Measurements from ENCODE around the gene GTF2I. TPM values are rescaled to one million over a fixed set of nuclear protein-coding genes. Genes with fewer than 3 reads are reported as not detected.

The GTF2I gene
- total RNA-seq = 122 TPM

DNA sequence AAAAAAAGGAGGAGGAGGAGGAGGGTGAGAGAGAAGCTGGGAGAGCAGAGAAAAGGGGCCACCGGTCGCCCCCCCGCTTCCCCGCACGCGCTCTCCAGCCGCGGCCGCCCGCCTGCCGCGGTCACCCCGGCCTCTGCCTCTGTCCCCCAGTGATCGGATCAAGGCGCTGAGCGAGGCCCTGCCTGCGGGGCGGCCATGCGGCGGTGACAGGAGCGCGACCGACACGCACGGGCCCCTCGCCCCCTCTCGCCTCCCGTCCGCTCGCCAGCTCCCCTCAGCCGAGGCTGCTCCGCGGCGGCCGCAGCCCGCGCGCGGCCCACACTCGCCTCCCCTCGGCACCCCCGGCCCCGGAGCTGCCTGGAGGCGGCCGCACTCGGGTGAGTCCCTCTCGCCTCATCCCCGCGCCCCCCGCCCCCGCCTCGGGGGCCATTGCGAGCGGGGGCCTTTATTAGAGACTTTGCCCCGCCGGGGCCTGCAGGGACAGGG, at the start of gene GTF2I:
Gene GTF2I, plus strand, starts transcription at position 27 of the 486 bp plus-strand sequence. CDS start 31,411 bp downstream, outside the sequence.
- H3K4me1 ChIP-seq (ENCODE audit: control insufficient read depth in 3 of 3, insufficient read depth in 3 of 3, low read length in 3 of 3) = peaks cover 39 to 49% (median 39%) of the 10 kb centered on the region in 3 donors

DNA sequence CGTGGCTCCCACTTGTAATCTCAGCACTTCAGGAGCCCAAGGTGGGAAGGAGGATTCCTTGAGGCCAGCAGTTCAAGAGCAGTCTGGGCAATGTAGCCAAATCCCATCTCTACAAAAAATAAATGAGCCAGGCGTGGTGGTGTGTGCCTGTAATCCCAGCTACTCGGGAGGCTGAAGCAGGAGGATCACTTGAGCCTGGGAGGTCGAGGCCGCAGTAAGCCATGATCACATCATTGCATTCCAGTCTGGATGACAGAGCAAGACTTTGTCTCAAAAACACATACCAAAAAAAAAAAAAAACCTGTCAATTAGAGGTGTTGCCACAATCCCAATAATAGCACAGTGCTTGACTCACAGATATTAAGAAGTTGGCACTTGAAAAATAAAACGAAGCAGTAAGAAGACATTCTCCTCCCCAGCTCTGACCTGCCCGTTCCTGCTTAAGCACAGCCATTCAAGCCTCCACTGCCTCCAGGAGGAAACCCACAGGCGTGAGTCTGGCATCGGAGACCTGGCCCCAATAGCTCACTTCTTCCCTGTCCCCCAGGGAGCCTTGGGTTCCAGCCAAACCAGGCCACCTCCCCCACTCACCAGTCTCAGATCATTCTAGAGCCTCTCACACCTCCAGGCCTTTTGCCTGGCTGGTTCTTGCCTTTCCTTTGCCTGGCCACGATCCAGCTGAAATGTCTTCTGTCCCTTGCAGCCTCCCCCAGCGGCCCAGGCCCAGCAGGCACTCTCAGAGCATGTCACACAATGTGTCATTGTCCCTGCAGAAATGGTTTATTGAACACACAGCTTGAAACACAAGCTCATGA, 45.3 kb upstream of the GTF2I start:
- Histone ChIP-seq H3K9ac (ENCODE audit: low read depth in 1 of 3, low read length in 3 of 3) (peak overlapping the region in 1 of 3 donors; percentile 40), H3K27me3 (ENCODE audit: control insufficient read depth in 3 of 3, insufficient read depth in 3 of 3, low read length in 3 of 3) (no peaks in the 10 kb centered on the region), H3K27ac (ENCODE audit: low read depth, low read length) (peak overlapping the region; percentile 25), H3K9me3 (ENCODE audit: control insufficient read depth in 3 of 3, low read length in 3 of 3) (no peaks in the 10 kb centered on the region), H3K36me3 (ENCODE audit: control insufficient read depth in 3 of 3, insufficient read depth in 3 of 3, low read length in 3 of 3) (no peaks in the 10 kb centered on the region), H3K4me3 (ENCODE audit: low read length in 3 of 3) (no peak overlapping the region), H3K4me1 (ENCODE audit: control insufficient read depth in 3 of 3, insufficient read depth in 3 of 3, low read length in 3 of 3) (peaks cover 6 to 20% (median 9%) of the 10 kb centered on the region in 3 donors)

More for the DNA sequence above, at the start of gene GTF2I:
- Histone ChIP-seq H3K4me3 (ENCODE audit: low read length in 3 of 3) (peak within 1 kb of the TSS; percentile 81 to 93 (median 83)), H3K9me3 (ENCODE audit: control insufficient read depth in 3 of 3, low read length in 3 of 3) (no peaks in the 10 kb centered on the region), H3K27me3 (ENCODE audit: control insufficient read depth in 3 of 3, insufficient read depth in 3 of 3, low read length in 3 of 3) (no peaks in the 10 kb centered on the region), H3K27ac (ENCODE audit: low read depth, low read length) (peak within 1 kb of the TSS; percentile 99), H3K9ac (ENCODE audit: low read depth in 1 of 3, low read length in 3 of 3) (peak within 1 kb of the TSS; percentile 86 to 98 (median 95)), H3K36me3 (ENCODE audit: control insufficient read depth in 3 of 3, insufficient read depth in 3 of 3, low read length in 3 of 3) (peaks cover 0 to 2% (median 0%) of the 10 kb centered on the region in 3 donors)

DNA sequence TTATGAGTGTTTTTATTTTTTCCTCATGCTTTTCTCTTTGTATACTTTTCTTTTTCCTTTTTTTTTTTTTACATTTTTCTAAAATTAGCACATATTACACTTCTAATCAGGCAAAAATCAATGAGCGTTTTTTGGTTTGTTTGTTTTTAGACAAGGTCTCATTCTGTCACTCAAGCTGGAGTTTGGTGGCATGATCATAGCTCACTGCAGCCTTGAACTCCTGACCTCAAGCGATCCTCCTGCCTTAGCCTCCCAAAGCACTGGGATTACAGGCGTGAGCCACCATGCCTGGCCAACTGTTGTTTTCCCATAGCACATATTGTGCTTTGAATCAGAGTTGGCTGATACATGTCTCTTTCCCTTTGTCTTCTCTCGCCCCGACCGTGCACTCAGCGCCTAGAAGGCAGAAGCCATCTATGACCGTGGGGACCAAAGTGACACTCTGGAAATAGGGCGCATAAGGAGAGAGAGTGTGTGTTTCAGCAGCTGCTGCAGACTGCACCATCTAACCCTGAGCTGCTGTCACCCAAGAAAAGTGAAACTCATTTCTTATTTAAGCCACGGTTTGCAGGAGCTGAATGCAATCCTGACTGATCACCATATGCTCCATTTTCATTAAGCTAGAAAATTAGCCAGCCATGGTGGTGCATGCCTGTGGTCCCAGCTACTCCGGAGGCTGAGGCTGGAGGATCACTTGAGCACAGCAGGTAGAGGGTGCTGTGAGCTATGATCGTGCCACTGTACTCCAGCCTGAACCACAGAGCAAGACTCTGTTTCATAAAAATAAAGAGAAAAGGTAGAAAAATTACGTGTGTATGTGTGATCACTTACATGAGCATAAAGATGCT, 41.4 kb upstream of the GTF2I start:
- no peaks in the 10 kb centered on the region for H3K36me3 ChIP-seq (ENCODE audit: control insufficient read depth in 3 of 3, insufficient read depth in 3 of 3, low read length in 3 of 3)
- peaks cover 19 to 37% (median 27%) of the 10 kb centered on the region in 3 donors for H3K4me1 ChIP-seq (ENCODE audit: control insufficient read depth in 3 of 3, insufficient read depth in 3 of 3, low read length in 3 of 3)
- no peak overlapping the region for H3K4me3 ChIP-seq (ENCODE audit: low read length in 3 of 3)
- no peaks in the 10 kb centered on the region for H3K9me3 ChIP-seq (ENCODE audit: control insufficient read depth in 3 of 3, low read length in 3 of 3)
- no peaks in the 10 kb centered on the region for H3K27me3 ChIP-seq (ENCODE audit: control insufficient read depth in 3 of 3, insufficient read depth in 3 of 3, low read length in 3 of 3)
- H3K27ac ChIP-seq (ENCODE audit: low read depth, low read length) = no peak overlapping the region
- no peak overlapping the region for H3K9ac ChIP-seq (ENCODE audit: low read depth in 1 of 3, low read length in 3 of 3)

DNA sequence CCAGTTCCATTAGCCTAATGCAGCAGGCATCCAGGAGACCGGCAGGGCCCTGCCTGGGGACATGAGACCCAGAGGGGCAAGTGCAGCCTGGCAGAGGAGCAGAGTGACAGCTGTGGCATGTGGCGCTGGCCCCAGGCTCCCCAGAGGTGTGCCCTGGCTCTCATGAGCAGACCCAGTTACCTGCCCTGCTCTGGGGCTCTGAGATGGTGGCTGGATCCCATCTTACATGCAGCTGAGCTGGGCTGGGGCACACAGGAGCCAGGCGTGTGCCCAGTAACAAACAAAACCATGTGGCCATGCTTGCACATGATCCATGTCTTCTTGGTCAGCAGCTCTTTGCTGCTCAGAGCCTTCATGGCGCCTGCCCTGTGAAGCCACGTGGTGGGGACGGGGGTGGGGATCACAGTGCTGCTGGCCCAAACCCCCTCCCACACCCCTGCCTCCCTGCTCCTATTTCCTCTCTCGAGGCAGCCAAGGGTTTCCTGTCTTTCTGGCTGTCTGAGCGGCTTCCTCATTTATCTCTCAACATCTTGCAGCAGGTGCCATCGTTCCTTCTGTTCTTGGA, 40.3 kb upstream of the GTF2I start:
- Histone ChIP-seq H3K27me3 (ENCODE audit: control insufficient read depth in 3 of 3, insufficient read depth in 3 of 3, low read length in 3 of 3) (no peaks in the 10 kb centered on the region), H3K27ac (ENCODE audit: low read depth, low read length) (peak overlapping the region; percentile 72)

DNA sequence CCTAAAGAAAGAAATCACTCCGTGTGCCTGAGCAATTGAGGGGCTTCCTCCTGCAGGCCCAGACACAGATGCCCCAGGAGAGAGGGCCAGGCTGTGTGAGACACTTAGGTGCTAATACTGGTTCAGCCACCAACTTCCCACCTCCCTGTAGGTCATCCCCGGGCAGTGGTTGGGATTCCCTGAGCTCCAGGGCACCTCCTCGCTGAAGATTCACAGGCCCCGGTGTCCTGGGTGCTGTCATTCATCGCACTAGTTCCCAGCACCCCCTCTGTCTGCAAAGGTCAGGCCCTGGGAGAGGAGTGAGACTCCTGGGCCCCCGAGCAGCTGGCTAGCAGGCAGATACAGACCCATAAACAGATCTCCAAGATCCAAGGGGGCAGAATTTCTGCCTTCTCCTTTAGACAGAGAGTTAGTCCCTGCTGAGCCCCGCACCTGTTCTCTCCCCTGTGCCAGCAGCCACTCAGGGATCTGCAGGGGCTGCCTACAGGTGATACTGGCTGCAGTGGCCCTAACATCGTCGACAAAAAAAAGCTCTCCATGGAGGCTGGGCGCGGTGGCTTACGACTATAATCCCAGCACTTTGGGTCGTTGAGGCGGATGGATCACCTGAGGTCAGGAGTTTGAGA, 38.2 kb upstream of the GTF2I start:
- no peaks in the 10 kb centered on the region for H3K36me3 ChIP-seq (ENCODE audit: control insufficient read depth in 3 of 3, insufficient read depth in 3 of 3, low read length in 3 of 3)
- no peaks in the 10 kb centered on the region for H3K9me3 ChIP-seq (ENCODE audit: control insufficient read depth in 3 of 3, low read length in 3 of 3)
- no peak overlapping the region for H3K4me3 ChIP-seq (ENCODE audit: low read length in 3 of 3)
- H3K9ac ChIP-seq (ENCODE audit: low read depth in 1 of 3, low read length in 3 of 3) = peak overlapping the region in 1 of 3 donors; percentile 40
- no peak overlapping the region for H3K27ac ChIP-seq (ENCODE audit: low read depth, low read length)
- peaks cover 18 to 29% (median 22%) of the 10 kb centered on the region in 3 donors for H3K4me1 ChIP-seq (ENCODE audit: control insufficient read depth in 3 of 3, insufficient read depth in 3 of 3, low read length in 3 of 3)
- H3K27me3 ChIP-seq (ENCODE audit: control insufficient read depth in 3 of 3, insufficient read depth in 3 of 3, low read length in 3 of 3) = no peaks in the 10 kb centered on the region

More for the DNA sequence above, 40.3 kb upstream of the GTF2I start:
- Histone ChIP-seq H3K4me3 (ENCODE audit: low read length in 3 of 3) (peak overlapping the region in 2 of 3 donors; percentile 26 to 35), H3K4me1 (ENCODE audit: control insufficient read depth in 3 of 3, insufficient read depth in 3 of 3, low read length in 3 of 3) (peaks cover 19 to 35% (median 26%) of the 10 kb centered on the region in 3 donors), H3K9me3 (ENCODE audit: control insufficient read depth in 3 of 3, low read length in 3 of 3) (no peaks in the 10 kb centered on the region), H3K9ac (ENCODE audit: low read depth in 1 of 3, low read length in 3 of 3) (peak overlapping the region in 2 of 3 donors; percentile 50 to 51), H3K36me3 (ENCODE audit: control insufficient read depth in 3 of 3, insufficient read depth in 3 of 3, low read length in 3 of 3) (no peaks in the 10 kb centered on the region)

DNA sequence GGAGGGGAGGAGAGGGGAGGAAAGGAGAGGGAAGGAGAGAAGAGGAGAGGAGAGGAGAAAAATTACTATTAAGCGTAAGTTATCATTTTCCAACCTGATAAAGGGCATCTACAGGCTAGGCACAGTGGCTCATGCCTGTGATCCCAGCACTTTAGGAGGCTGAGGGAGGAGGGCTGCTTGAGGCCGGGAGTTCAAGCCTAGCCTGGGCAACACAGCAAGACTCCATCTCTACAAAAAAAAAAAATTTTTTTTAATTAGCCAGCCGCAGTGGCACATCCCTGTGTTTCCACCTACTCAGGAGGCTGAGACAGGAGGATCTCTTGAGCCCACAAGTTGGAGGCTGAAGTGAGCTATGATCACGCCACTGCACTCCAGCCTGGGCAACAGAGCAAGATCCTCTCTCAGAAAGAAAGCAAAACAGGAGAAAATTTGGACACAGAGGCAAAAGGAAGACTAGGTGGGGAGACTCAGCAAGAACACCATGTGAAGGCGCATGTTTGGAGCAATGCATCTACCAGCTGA, 35.2 kb upstream of the GTF2I start:
- Histone ChIP-seq H3K9me3 (ENCODE audit: control insufficient read depth in 3 of 3, low read length in 3 of 3) (no peaks in the 10 kb centered on the region), H3K36me3 (ENCODE audit: control insufficient read depth in 3 of 3, insufficient read depth in 3 of 3, low read length in 3 of 3) (no peaks in the 10 kb centered on the region), H3K4me3 (ENCODE audit: low read length in 3 of 3) (no peak overlapping the region), H3K27me3 (ENCODE audit: control insufficient read depth in 3 of 3, insufficient read depth in 3 of 3, low read length in 3 of 3) (no peaks in the 10 kb centered on the region), H3K9ac (ENCODE audit: low read depth in 1 of 3, low read length in 3 of 3) (no peak overlapping the region), H3K4me1 (ENCODE audit: control insufficient read depth in 3 of 3, insufficient read depth in 3 of 3, low read length in 3 of 3) (peaks cover 13 to 17% (median 17%) of the 10 kb centered on the region in 3 donors), H3K27ac (ENCODE audit: low read depth, low read length) (no peak overlapping the region)

DNA sequence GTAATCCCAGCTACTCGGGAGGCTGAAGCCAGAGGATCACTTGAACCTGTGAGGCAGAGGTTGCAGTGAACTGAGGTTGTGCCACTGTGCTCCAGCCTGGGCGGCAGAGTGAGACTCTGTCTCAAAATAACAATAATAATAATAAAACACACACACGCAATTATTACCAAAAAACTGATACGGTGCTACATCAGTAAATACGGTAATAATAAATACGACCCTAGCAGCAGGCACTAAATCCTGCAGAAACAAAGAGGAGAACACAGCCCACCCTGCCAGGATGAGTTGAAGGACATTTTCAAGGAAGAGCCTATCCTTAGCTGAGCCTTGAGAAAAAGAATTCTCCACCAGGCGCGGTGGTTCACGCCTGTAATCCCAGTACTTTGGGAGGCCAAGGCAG, 34.4 kb upstream of the GTF2I start:
- no peak overlapping the region for H3K4me3 ChIP-seq (ENCODE audit: low read length in 3 of 3)
- no peaks in the 10 kb centered on the region for H3K27me3 ChIP-seq (ENCODE audit: control insufficient read depth in 3 of 3, insufficient read depth in 3 of 3, low read length in 3 of 3)
- no peaks in the 10 kb centered on the region for H3K36me3 ChIP-seq (ENCODE audit: control insufficient read depth in 3 of 3, insufficient read depth in 3 of 3, low read length in 3 of 3)
- H3K9ac ChIP-seq (ENCODE audit: low read depth in 1 of 3, low read length in 3 of 3) = no peak overlapping the region
- H3K27ac ChIP-seq (ENCODE audit: low read depth, low read length) = no peak overlapping the region
- H3K4me1 ChIP-seq (ENCODE audit: control insufficient read depth in 3 of 3, insufficient read depth in 3 of 3, low read length in 3 of 3) = peaks cover 14 to 17% (median 17%) of the 10 kb centered on the region in 3 donors
- no peaks in the 10 kb centered on the region for H3K9me3 ChIP-seq (ENCODE audit: control insufficient read depth in 3 of 3, low read length in 3 of 3)

DNA sequence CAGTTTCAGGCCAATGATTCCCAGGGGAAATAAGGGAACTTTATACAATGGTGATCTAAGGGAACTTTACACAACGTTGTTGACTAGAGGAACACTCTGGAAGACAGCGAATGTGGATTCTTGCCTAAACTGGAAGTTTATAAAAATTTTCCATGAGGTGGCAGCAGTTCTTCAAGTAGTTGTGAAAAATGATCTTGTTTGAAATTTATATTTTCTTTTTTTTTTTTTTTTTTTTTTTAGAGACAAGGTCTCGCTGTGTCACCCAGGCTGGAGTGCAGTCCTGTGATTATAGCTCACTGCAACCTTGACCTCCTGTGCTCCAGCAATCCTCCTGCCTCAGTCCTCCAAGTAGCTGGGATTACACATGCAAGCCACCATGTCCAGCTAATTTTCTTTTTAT, 32.1 kb upstream of the GTF2I start:
- no peaks in the 10 kb centered on the region for H3K27me3 ChIP-seq (ENCODE audit: control insufficient read depth in 3 of 3, insufficient read depth in 3 of 3, low read length in 3 of 3)
- H3K4me1 ChIP-seq (ENCODE audit: control insufficient read depth in 3 of 3, insufficient read depth in 3 of 3, low read length in 3 of 3) = peaks cover 8 to 12% (median 10%) of the 10 kb centered on the region in 3 donors
- H3K36me3 ChIP-seq (ENCODE audit: control insufficient read depth in 3 of 3, insufficient read depth in 3 of 3, low read length in 3 of 3) = no peaks in the 10 kb centered on the region
- no peaks in the 10 kb centered on the region for H3K9me3 ChIP-seq (ENCODE audit: control insufficient read depth in 3 of 3, low read length in 3 of 3)
- no peak overlapping the region for H3K4me3 ChIP-seq (ENCODE audit: low read length in 3 of 3)
- no peak overlapping the region for H3K27ac ChIP-seq (ENCODE audit: low read depth, low read length)
- no peak overlapping the region for H3K9ac ChIP-seq (ENCODE audit: low read depth in 1 of 3, low read length in 3 of 3)

Measured in skeletal muscle tissue (tissue), 4 donors.